Epithelial cell of esophagus (primary cell): ENCODE measurements around the gene CSTF2T.

Experiments used
- DNase-seq: peaks from one replicate; pipeline ENCODE4 v3.0.0; 2010; ENCODE audit warnings: low read depth
- H3K4me3 ChIP-seq: 2 replicates; pipeline ENCODE4 v1.5.1; 2011; ENCODE audit warnings: mild to moderate bottlenecking, low read length, control low read depth
- TF ChIP-seq, protein P1 (sequence below): IDR thresholded peaks from 2 replicates; pipeline ENCODE4 v1.5.1; 2011; ENCODE audit warnings: low read depth, mild to moderate bottlenecking, low read length, control low read depth, inconsistent platforms; ENCODE audit not compliant: insufficient read depth; ENCODE audit errors: missing control alignments

Gene CSTF2T

DNA sequence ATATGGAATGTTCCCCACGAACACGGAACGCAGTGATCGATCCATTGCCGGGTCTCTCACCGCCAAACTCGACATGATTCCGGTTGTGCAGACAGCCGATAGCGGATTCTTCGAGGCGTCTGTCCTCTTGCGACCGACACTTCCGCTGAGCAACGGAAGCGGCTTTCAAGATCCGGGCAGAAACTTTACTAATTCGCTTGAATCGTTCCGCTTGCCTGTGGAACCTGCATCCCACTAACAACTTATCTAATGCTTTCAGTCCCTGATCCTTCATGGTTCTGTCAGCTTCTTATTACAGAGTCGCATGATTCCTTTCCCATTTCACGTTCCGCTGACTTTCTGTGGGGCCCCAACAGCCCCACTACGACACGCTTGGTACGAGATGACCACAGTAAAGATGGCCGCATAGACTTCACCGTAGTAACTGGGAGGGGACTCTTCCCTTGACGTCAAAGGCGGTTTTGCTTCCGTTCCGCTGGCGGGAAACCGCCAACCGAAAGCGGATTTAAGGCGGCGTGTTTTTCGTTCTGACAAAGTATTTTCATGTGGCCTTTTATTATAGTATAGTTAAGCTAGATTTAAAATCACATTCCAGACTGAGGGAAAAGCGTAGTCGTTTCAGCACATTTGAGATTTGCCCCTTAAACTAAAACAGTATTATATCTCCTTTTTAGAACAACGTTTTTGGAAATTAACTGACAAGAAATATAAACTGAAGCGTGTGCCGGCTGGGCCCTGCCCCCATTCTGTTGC, at the start of gene CSTF2T:
Gene CSTF2T, minus strand, starts transcription at position 121 of the 753 bp plus-strand sequence. Its CDS starts 46 bp downstream, at position 75.
- H3K4me3 ChIP-seq = peak within 1 kb of the TSS; percentile 100
- DNase-seq = peak; percentile 93
- TF ChIP-seq, protein P1, sequence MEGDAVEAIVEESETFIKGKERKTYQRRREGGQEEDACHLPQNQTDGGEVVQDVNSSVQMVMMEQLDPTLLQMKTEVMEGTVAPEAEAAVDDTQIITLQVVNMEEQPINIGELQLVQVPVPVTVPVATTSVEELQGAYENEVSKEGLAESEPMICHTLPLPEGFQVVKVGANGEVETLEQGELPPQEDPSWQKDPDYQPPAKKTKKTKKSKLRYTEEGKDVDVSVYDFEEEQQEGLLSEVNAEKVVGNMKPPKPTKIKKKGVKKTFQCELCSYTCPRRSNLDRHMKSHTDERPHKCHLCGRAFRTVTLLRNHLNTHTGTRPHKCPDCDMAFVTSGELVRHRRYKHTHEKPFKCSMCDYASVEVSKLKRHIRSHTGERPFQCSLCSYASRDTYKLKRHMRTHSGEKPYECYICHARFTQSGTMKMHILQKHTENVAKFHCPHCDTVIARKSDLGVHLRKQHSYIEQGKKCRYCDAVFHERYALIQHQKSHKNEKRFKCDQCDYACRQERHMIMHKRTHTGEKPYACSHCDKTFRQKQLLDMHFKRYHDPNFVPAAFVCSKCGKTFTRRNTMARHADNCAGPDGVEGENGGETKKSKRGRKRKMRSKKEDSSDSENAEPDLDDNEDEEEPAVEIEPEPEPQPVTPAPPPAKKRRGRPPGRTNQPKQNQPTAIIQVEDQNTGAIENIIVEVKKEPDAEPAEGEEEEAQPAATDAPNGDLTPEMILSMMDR = no peak

GRCh38 chr10:51748959-51749358, 49.6 kb upstream of the CSTF2T start:
- no peak for DNase-seq
- TF ChIP-seq, protein P1 = no peak

DNA sequence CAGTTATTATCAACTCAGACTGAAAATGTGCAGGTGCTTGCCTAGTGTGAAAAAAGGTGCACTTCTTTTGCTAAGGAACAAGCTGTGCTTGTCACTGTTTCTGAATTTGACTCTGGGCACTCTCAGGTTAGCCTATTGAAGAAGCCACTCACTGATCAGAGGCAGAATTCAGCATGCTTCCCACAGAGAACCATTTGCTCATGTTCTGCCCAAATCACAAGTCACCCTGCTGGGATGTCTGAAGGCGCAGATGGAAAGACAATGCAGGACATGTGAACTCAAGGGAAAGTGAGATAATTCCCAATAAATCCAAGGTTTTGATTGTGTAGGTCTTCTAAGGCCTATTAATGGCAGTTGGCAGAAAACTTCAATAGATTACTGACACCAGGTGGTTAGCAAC, 47.8 kb upstream of the CSTF2T start:
- no peak for DNase-seq
- no peak overlapping the region for H3K4me3 ChIP-seq
- TF ChIP-seq, protein P1 = no peak

More at GRCh38 chr10:51748959-51749358, 49.6 kb upstream of the CSTF2T start:
- H3K4me3 ChIP-seq = no peak overlapping the region

DNA sequence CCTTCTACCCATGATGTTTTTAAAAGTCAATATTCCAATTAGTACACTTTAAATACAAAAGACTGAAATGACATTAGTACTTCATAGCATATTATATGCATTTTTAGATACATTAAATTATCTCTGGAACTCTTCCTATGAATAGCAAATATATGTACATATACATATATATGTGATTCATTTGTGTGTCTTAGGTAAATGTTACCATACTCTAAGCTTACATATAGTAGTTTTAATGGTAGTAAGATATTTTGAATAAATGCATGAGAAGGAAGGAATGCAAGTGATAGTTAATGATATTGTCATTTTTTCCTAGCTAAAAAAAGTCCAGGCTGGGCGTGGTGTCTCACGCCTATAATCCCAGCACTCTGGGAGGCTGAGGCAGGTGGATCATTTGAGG, 46.0 kb upstream of the CSTF2T start:
- no peak for DNase-seq
- no peak overlapping the region for H3K4me3 ChIP-seq
- TF ChIP-seq, protein P1 = no peak

DNA sequence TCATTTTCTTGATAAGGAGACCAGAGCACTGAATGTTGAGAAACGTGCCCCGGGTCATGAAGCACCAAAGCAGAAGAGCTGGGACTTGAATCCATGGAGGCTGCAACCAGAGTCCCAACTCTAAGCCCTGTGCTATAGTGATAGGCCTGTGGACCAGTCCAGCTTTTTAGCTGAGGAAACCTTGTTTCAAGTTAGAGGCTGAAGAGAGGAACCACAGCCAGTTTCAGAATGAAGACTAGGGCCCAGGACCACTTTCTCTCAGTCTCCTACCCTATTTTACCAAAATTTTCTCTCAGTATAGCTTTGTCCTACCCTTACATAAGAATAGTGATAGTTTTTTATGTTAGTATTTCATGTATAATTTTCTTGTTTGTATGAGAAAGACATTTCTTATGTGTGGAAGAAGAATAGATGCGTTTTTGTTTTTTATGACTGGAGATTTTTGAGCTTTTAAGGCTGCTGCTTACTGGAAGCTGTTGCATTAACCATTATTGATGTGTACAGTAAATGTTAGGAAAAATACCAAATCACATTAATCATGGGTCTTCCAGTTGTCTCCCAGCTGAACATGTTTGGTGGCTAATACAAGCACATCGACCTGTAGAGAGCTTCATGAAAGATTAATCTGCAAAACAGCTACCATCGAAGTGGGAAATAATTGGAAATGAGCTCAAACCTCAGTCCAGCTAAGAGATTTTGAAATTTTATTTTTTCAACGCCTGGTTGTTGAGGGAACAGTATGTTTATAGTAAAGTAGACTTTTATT, 45.0 kb upstream of the CSTF2T start:
- DNase-seq = no peak
- TF ChIP-seq, protein P1 = no peak

GRCh38 chr10:51743146-51743545, 43.8 kb upstream of the CSTF2T start:
- DNase-seq = no peak
- TF ChIP-seq, protein P1 = no peak
- H3K4me3 ChIP-seq = no peak overlapping the region

More for the DNA sequence above, 45.0 kb upstream of the CSTF2T start:
- no peak overlapping the region for H3K4me3 ChIP-seq
